Kidney tubule cell (primary cell): ENCODE data around the gene MMP13.
A peak's percentile ranks its signal among the peaks of the same experiment; 100 is the strongest.
"Not testable (repeated sequence)": the region's sequence is repeated elsewhere in the genome, so short reads cannot be mapped to it uniquely, and the experiment has no call there.

ENCODE experiments used
- DNase-seq: peaks from one replicate; pipeline ENCODE4 v3.0.0-alpha.2; 2018; ENCODE audit warnings: low spot score

MMP13 gene

GRCh38 chr11:102955624-102956023 is at the start of gene MMP13:
Gene MMP13, minus strand, starts transcription at chr11:102955732. Its CDS starts 27 bp downstream, at chr11:102955705.
- no peak for DNase-seq

GRCh38 chr11:103004234-103004633 is 48.7 kb upstream of the MMP13 start:
- DNase-seq: not testable (repeated sequence)

GRCh38 chr11:102994105-102994504 is 38.6 kb upstream of the MMP13 start:
- no peak for DNase-seq

- DNase-seq: no peak
These were observed 36.2 kb upstream of the MMP13 start for GRCh38 chr11:102991776-102992175.

GRCh38 chr11:102990145-102990544 is 34.6 kb upstream of the MMP13 start:
- no peak for DNase-seq

GRCh38 chr11:102989379-102990047 is 34.0 kb upstream of the MMP13 start:
- no peak for DNase-seq

GRCh38 chr11:102986815-102987214 is 31.3 kb upstream of the MMP13 start:
- DNase-seq: peak; percentile 87

GRCh38 chr11:102985850-102986249 is 30.3 kb upstream of the MMP13 start:
- DNase-seq: peak; percentile 26

- no peak for DNase-seq
These were observed 28.0 kb upstream of the MMP13 start for GRCh38 chr11:102983486-102983885.

GRCh38 chr11:102981324-102981910 is 25.9 kb upstream of the MMP13 start:
- DNase-seq: no peak

- DNase-seq: peak; percentile 72
These were observed 19.2 kb upstream of the MMP13 start for GRCh38 chr11:102974552-102975280.

GRCh38 chr11:102973698-102974097 is 18.2 kb upstream of the MMP13 start:
- DNase-seq: not testable (repeated sequence)

- no peak for DNase-seq
These were observed 17.3 kb upstream of the MMP13 start for GRCh38 chr11:102972853-102973252.

GRCh38 chr11:102971766-102972165 is 16.2 kb upstream of the MMP13 start:
- no peak for DNase-seq

GRCh38 chr11:102967497-102967896 is 12.0 kb upstream of the MMP13 start:
- DNase-seq: no peak

GRCh38 chr11:102966011-102966410 is 10.5 kb upstream of the MMP13 start:
- DNase-seq: no peak

- no peak for DNase-seq
These were observed 9.3 kb upstream of the MMP13 start for GRCh38 chr11:102964867-102965266.

GRCh38 chr11:102957953-102958352 is 2.4 kb upstream of the MMP13 start:
- no peak for DNase-seq

- DNase-seq: no peak
These were observed 4.9 kb downstream of the MMP13 start for GRCh38 chr11:102950622-102951081.

- no peak for DNase-seq
These were observed 9.3 kb downstream of the MMP13 start for GRCh38 chr11:102946237-102946636.

- peak; percentile 82 for DNase-seq
These were observed 14.6 kb downstream of the MMP13 start for GRCh38 chr11:102940714-102941588.

- no peak for DNase-seq
These were observed 18.5 kb downstream of the MMP13 start for GRCh38 chr11:102936864-102937509.
